Measurements from ENCODE around the gene ADAM17. TPM values are rescaled to one million over a fixed set of nuclear protein-coding genes. Genes with fewer than 3 reads are reported as not detected.

ADAM17 gene
- polyA plus RNA-seq, 3 donors = 30.2 to 34.8 (median 30.9) TPM

DNA sequence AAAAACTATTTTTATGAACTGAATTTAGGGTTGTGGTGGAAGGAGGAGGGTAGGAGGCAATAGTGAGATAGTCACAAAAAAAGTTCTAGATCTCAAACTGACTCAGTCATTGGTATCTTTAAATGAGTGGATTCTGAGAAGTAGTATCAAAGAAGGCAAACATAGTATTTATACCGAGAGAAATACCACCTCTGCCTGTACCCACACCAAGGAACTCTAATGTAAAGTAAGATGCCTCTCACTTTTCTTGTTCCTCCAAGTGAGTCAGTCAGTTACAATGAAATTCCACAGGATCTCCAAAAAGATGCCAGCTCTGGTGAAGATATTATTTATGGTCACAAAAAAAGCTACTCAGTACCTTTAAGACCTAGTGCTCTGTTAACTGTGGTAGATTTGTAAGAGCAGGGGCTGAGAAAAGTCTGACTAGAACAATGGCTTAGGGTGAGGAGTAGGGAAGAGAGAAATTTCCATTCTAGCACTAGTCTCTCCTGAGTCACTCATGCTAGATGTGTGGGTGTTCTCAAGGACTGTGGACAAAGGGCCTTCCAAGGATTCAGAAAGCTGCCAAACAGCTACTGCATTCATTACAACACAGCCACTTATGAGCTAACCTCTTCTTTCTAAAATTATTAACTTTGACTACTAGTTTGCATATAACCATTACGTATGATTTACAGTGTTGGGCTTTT, 38.9 kb upstream of the ADAM17 start:
- no peak overlapping the region for H3K4me3 ChIP-seq (replicated peaks in 1 of 3; ENCODE audit: low read depth in 2 of 3, low read length in 3 of 3)
- H3K9me3 ChIP-seq (replicated peaks in 1 of 2; ENCODE audit: control insufficient read depth in 1 of 2, insufficient read depth in 1 of 2, low read length in 2 of 2) = peaks cover 0 to 2% of the 10 kb centered on the region in 2 donors
- intact Hi-C loops (cut with micrococcal nuclease) = no loop called here
- peaks cover 94% of the 10 kb centered on the region for H3K79me2 ChIP-seq (ENCODE audit: insufficient read depth, low read length)
- H3K36me3 Mint-ChIP-seq = peaks cover 29 to 36% of the 10 kb centered on the region in 2 donors
- H4K20me1 ChIP-seq (ENCODE audit: insufficient read depth, low read length) = peaks cover 48% of the 10 kb centered on the region
- no peak overlapping the region for H3K4me3 Mint-ChIP-seq
- peaks cover 17% of the 10 kb centered on the region for H3K4me1 Mint-ChIP-seq
- H3K9me3 Mint-ChIP-seq = peaks cover 0 to 3% (median 2%) of the 10 kb centered on the region in 7 donors
- TF ChIP-seq, protein P1, sequence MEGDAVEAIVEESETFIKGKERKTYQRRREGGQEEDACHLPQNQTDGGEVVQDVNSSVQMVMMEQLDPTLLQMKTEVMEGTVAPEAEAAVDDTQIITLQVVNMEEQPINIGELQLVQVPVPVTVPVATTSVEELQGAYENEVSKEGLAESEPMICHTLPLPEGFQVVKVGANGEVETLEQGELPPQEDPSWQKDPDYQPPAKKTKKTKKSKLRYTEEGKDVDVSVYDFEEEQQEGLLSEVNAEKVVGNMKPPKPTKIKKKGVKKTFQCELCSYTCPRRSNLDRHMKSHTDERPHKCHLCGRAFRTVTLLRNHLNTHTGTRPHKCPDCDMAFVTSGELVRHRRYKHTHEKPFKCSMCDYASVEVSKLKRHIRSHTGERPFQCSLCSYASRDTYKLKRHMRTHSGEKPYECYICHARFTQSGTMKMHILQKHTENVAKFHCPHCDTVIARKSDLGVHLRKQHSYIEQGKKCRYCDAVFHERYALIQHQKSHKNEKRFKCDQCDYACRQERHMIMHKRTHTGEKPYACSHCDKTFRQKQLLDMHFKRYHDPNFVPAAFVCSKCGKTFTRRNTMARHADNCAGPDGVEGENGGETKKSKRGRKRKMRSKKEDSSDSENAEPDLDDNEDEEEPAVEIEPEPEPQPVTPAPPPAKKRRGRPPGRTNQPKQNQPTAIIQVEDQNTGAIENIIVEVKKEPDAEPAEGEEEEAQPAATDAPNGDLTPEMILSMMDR (IDR thresholded peaks at IDR 0.05) = no peak
- no peak for DNase-seq
- peak overlapping the region in 6 of 7 donors; percentile 1 to 58 (median 28) for H3K27ac Mint-ChIP-seq
- H3K9ac ChIP-seq (ENCODE audit: insufficient read depth, low read length, poor library complexity, severe bottlenecking) = no peak overlapping the region
- peak overlapping the region in 1 of 2 donors; percentile 64 for H3K27ac ChIP-seq (ENCODE audit: low read depth in 1 of 2, low read length in 2 of 2)
- H3K27me3 Mint-ChIP-seq (ENCODE audit: low read depth in 3 of 3) = no peaks in the 10 kb centered on the region
- peaks cover 10 to 45% of the 10 kb centered on the region in 2 donors for H3K36me3 ChIP-seq (replicated peaks in 1 of 2; ENCODE audit: control insufficient read depth in 1 of 2, insufficient read depth in 2 of 2, low read length in 2 of 2)
- WGBS (ENCODE audit: insufficient coverage) = 100% methylated on average over 1 of the region's 2 CpGs
- no peaks in the 10 kb centered on the region for H3K27me3 ChIP-seq (ENCODE audit: control insufficient read depth in 2 of 2, insufficient read depth in 2 of 2, low read length in 2 of 2)
- H3K4me2 ChIP-seq (replicated peaks; ENCODE audit: extremely low read depth, low read length, poor library complexity, severe bottlenecking) = no peak overlapping the region
- peaks cover 4 to 14% of the 10 kb centered on the region in 2 donors for H3K4me1 ChIP-seq (ENCODE audit: control insufficient read depth in 1 of 2, insufficient read depth in 2 of 2, low read length in 2 of 2)
- H2AFZ ChIP-seq (ENCODE audit: insufficient read depth, low read depth, low read length, poor library complexity, severe bottlenecking) = no peak overlapping the region

DNA sequence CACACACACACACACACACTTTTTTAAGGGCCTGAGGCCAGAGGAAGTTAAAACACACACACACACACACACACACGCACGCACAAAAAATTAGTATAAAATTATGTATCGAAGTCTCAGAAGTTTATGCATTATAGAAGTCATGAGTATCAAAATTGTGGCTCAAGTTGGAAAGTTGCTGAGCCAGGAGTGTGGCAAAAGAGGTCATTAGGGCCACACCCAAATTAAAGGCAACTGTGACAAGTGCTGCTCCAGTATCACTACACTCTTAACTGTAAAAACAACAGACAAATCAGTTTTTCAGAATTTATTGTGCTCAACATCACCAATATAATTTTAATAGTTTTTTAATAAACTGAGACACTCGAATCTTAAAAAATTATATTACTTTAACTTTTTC, 38.3 kb upstream of the ADAM17 start:
- H3K27me3 Mint-ChIP-seq (ENCODE audit: low read depth in 3 of 3) = no peaks in the 10 kb centered on the region
- Histone ChIP-seq H4K20me1 (ENCODE audit: insufficient read depth, low read length) (peaks cover 46% of the 10 kb centered on the region), H3K4me1 (ENCODE audit: control insufficient read depth in 1 of 2, insufficient read depth in 2 of 2, low read length in 2 of 2) (peaks cover 4 to 14% of the 10 kb centered on the region in 2 donors), H3K79me2 (ENCODE audit: insufficient read depth, low read length) (peaks cover 94% of the 10 kb centered on the region), H3K9ac (ENCODE audit: insufficient read depth, low read length, poor library complexity, severe bottlenecking) (no peak overlapping the region), H3K4me2 (replicated peaks; ENCODE audit: extremely low read depth, low read length, poor library complexity, severe bottlenecking) (no peak overlapping the region), H3K4me3 (replicated peaks in 1 of 3; ENCODE audit: low read depth in 2 of 3, low read length in 3 of 3) (no peak overlapping the region), H3K9me3 (replicated peaks in 1 of 2; ENCODE audit: control insufficient read depth in 1 of 2, insufficient read depth in 1 of 2, low read length in 2 of 2) (no peaks in the 10 kb centered on the region), H3K27me3 (ENCODE audit: control insufficient read depth in 2 of 2, insufficient read depth in 2 of 2, low read length in 2 of 2) (no peaks in the 10 kb centered on the region), H3K36me3 (replicated peaks in 1 of 2; ENCODE audit: control insufficient read depth in 1 of 2, insufficient read depth in 2 of 2, low read length in 2 of 2) (peaks cover 10 to 45% of the 10 kb centered on the region in 2 donors), H2AFZ (ENCODE audit: insufficient read depth, low read depth, low read length, poor library complexity, severe bottlenecking) (no peak overlapping the region), H3K27ac (ENCODE audit: low read depth in 1 of 2, low read length in 2 of 2) (peak overlapping the region in 1 of 2 donors; percentile 64)
- no peak overlapping the region for H3K4me3 Mint-ChIP-seq
- no peaks in the 10 kb centered on the region for H3K9me3 Mint-ChIP-seq
- H3K36me3 Mint-ChIP-seq = peaks cover 26 to 35% of the 10 kb centered on the region in 2 donors
- intact Hi-C loops (cut with micrococcal nuclease) = no loop called here
- no peak for DNase-seq
- TF ChIP-seq, protein P1 (IDR thresholded peaks at IDR 0.05) = no peak
- no CpG with 5 or more reads among the region's 4 CpGs for WGBS (ENCODE audit: insufficient coverage)
- H3K27ac Mint-ChIP-seq = peak overlapping the region in 3 of 7 donors; percentile 24 to 66 (median 45)
- peaks cover 17% of the 10 kb centered on the region for H3K4me1 Mint-ChIP-seq
